Measurements from ENCODE around the gene JAZF1. TPM values are rescaled to one million over a fixed set of nuclear protein-coding genes. Genes with fewer than 3 reads are reported as not detected.

JAZF1 gene
- total and polyA plus RNA-seq, 12 donors = 6.9 to 42.3 (median 30.0) TPM

GRCh38 chr7:28156401-28156800 is 24.2 kb downstream of the JAZF1 start:
- intact Hi-C loops (cut with DNase I) = no loop called here
- no peak overlapping the region for H3K27ac ChIP-seq
- no peaks in the 10 kb centered on the region for H3K27me3 ChIP-seq
- DNase-seq (no peak), ATAC-seq (no peak)
- no peaks in the 10 kb centered on the region for H3K36me3 ChIP-seq
- 97 to 98% methylated on average over 4 of the region's 4 CpGs for WGBS, 2 donors
- H3K4me1 ChIP-seq = peaks cover 0 to 73% (median 49%) of the 10 kb centered on the region in 9 donors
- no peak overlapping the region for H3K4me3 ChIP-seq
- TF ChIP-seq, protein P1, sequence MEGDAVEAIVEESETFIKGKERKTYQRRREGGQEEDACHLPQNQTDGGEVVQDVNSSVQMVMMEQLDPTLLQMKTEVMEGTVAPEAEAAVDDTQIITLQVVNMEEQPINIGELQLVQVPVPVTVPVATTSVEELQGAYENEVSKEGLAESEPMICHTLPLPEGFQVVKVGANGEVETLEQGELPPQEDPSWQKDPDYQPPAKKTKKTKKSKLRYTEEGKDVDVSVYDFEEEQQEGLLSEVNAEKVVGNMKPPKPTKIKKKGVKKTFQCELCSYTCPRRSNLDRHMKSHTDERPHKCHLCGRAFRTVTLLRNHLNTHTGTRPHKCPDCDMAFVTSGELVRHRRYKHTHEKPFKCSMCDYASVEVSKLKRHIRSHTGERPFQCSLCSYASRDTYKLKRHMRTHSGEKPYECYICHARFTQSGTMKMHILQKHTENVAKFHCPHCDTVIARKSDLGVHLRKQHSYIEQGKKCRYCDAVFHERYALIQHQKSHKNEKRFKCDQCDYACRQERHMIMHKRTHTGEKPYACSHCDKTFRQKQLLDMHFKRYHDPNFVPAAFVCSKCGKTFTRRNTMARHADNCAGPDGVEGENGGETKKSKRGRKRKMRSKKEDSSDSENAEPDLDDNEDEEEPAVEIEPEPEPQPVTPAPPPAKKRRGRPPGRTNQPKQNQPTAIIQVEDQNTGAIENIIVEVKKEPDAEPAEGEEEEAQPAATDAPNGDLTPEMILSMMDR (IDR thresholded peaks at IDR 0.05) = no peak
- no peaks in the 10 kb centered on the region for H3K9me3 ChIP-seq

GRCh38 chr7:28155964-28156363 is 24.6 kb downstream of the JAZF1 start:
- Histone ChIP-seq H3K4me3 (no peak overlapping the region), H3K27me3 (no peaks in the 10 kb centered on the region), H3K36me3 (no peaks in the 10 kb centered on the region), H3K9me3 (no peaks in the 10 kb centered on the region), H3K4me1 (peaks cover 0 to 70% (median 49%) of the 10 kb centered on the region in 9 donors), H3K27ac (peak overlapping the region in 2 of 10 donors; percentile 22 to 66)
- intact Hi-C loops (cut with DNase I) = no loop called here
- ATAC-seq (peak in 1 of 8 donors; percentile 35), DNase-seq (no peak)
- WGBS, 2 donors = 74 to 81% methylated on average over 3 of the region's 3 CpGs
- TF ChIP-seq, protein P1 (IDR thresholded peaks at IDR 0.05) = no peak

DNA sequence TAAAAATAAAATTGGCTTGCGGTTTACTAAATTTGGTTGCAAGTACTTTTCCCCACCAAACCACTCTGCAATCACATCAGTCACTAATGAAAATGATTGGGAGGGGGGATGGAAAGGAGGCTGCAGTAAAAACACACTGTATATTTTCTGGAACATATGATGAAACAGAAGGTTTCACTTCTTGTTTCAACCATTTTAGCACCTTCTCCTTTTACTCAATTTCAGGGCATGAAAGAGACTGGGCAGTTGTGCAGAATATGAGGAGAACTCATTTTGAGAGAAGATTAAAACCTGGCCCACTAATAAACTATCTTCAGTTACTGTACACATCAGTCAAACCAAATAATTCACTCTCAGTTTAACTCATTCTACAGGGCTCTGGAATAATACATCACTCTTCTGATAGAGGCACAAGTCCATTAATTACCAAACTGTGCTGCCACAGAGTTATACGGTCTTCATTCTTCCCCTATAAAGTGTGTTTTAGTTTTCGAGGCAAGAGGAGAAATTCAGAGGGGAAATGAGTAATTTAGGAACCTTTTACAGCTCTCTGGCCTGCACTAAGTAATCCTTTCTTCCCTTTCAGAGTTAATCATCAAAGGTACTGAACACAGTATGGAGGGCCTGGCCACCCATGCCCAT is 25.5 kb downstream of the JAZF1 start:
- TF ChIP-seq, protein P1 (IDR thresholded peaks at IDR 0.05) = no peak
- WGBS, 2 donors = 70% methylated on average over 3 of the region's 3 CpGs

GRCh38 chr7:28152594-28152993 is 28.0 kb downstream of the JAZF1 start:
- H3K36me3 ChIP-seq = no peaks in the 10 kb centered on the region
- H3K27ac ChIP-seq = no peak overlapping the region
- H3K27me3 ChIP-seq = no peaks in the 10 kb centered on the region
- WGBS, 2 donors = 77 to 78% methylated on average over 4 of the region's 4 CpGs
- DNase-seq = no peak
- ATAC-seq = no peak
- TF ChIP-seq, protein P1 (IDR thresholded peaks at IDR 0.05) = no peak
- H3K4me1 ChIP-seq = peaks cover 0 to 69% (median 46%) of the 10 kb centered on the region in 9 donors
- intact Hi-C loops (cut with DNase I) = no loop called here
- H3K9me3 ChIP-seq = no peaks in the 10 kb centered on the region
- no peak overlapping the region for H3K4me3 ChIP-seq

More for the DNA sequence above, 25.5 kb downstream of the JAZF1 start:
- Histone ChIP-seq H3K4me3 (no peak overlapping the region), H3K36me3 (no peaks in the 10 kb centered on the region), H3K27ac (peak overlapping the region in 5 of 10 donors; percentile 1 to 66 (median 26)), H3K9me3 (no peaks in the 10 kb centered on the region), H3K27me3 (no peaks in the 10 kb centered on the region), H3K4me1 (peaks cover 0 to 72% (median 44%) of the 10 kb centered on the region in 9 donors)
- intact Hi-C loops (cut with DNase I) = no loop called here
- DNase-seq (no peak), ATAC-seq (peak in 3 of 8 donors; percentile 11 to 39 (median 26))
